Non-pigmented ciliary epithelial cell (primary cell): ENCODE data around the gene AVPR2.

Experiments
- DNase-seq: peaks from one replicate; pipeline ENCODE4 v3.0.0-alpha.2; 2010; ENCODE audit warnings: low read depth

The AVPR2 gene

GRCh38 chrX:153871451-153871850, 33.0 kb upstream of the AVPR2 start:
- DNase-seq, result no peak

GRCh38 chrX:153871946-153872878, 32.3 kb upstream of the AVPR2 start:
- DNase-seq, result no peak

DNA sequence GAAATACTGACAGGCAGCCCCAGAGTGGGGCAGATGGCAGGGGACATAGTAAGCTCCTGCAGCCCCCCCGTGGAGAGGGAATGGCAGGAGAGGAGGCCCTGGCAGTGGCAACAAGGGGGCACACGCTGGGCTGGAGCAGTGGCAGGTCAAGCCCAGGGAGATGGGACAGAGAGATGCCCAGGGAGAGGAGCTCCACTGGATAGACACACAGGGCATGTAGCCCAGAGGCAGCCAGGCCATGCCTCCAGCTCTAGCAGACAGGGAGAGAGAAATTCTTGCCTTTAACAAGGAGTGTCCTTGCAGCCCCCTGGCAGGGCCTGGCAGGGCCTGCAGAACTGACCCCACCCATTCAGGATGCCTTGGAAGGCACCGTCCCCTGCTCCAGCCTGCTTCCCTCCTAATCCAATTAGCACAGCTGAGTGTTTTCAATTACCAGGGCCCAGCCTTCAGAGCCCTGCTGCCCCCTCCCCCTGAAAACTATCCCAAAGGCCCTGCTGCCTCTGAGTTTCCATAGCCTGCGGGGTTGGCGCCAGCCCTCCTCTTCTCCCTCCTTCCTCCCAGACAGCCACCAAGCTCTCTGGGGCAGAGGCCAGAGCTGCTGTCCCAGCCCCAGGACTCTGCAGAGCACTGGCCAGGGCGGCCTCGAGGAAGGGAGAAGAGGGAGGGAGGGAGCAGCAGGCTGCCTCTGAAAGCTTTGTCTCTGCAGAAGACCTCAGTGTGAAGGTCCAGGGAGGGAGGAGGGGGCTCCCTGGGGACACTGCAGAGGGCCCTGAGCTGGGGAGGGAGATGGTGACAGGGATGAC, 31.0 kb upstream of the AVPR2 start:
- DNase-seq, result no peak

- DNase-seq, result no peak
Measured at GRCh38 chrX:153874085-153874365, 30.4 kb upstream of the AVPR2 start.

- no peak for DNase-seq
Measured at GRCh38 chrX:153874366-153875125, 29.9 kb upstream of the AVPR2 start.

- DNase-seq, result no peak
Measured at GRCh38 chrX:153875391-153876111, 28.9 kb upstream of the AVPR2 start.

DNA sequence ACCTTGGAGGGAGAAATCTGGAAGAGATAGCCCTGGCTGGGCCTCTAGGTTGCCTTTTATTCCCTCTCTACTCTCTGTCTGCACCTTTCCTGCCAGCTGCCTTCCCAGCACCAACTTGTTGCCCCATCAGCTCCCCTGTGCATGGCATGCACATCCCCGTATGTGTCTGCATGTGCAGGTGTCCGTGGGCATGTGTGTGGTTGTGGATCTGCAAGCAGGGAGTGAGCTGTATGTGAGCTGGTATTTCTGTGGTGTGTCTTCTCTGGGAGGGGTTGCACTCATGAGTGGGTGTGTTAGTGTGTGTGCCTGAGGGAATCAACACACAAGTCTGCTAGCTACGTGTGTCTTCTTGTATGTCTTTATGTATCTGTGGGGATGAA, 28.4 kb upstream of the AVPR2 start:
- no peak for DNase-seq

DNA sequence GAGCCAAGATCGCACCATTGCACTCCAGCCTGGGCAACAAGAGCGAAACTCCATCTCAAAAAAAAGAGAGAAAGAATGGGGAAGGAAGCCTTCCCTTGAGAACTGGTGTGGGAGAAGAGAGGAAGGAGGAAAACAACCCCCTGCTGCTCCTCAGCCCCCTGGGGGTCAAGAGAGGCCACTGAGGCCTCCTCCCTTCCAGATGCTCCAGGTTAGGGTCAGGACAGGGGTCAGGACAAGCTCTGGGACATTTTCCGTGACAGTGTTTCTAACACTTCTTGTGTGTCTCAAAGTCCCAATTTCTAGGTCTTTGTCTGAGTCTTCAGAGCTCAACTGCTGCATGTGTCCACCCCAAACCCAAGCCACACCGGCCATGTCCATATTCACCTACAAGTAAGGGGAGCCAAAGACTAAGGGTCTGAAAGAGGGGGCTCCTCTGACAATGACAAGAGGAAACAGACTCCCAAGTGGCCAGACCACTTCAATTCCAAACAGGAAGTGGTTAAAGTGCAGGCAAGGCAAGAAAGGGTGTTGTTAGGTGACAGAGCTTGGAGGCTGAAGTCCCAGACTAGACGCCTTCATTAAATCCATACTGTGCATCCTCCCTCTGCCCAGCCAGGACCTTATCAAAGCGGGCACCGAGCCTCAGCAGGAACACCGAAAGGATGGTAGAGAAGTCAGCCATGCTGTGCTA, 26.8 kb upstream of the AVPR2 start:
- no peak for DNase-seq

DNA sequence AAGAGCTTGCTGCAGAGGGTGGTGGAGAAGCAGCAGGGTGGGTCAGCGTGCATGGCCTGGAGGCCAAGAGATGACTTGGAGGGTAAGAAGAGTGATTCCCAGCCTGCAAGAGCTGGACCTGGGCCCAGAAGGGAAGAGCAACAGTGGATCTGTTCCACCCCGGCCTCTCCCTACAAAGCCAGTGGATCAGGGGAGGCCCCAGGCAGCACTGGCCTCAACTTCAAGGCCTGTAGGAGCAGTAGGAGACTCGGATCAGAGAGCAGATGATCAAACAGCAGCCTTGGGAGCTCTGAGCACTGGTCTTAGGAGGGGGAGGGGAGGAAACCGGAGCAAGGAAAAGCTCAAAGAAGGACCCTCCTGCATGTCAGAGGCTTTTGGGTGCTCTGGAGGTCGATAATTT, 26.1 kb upstream of the AVPR2 start:
- DNase-seq, result no peak

DNA sequence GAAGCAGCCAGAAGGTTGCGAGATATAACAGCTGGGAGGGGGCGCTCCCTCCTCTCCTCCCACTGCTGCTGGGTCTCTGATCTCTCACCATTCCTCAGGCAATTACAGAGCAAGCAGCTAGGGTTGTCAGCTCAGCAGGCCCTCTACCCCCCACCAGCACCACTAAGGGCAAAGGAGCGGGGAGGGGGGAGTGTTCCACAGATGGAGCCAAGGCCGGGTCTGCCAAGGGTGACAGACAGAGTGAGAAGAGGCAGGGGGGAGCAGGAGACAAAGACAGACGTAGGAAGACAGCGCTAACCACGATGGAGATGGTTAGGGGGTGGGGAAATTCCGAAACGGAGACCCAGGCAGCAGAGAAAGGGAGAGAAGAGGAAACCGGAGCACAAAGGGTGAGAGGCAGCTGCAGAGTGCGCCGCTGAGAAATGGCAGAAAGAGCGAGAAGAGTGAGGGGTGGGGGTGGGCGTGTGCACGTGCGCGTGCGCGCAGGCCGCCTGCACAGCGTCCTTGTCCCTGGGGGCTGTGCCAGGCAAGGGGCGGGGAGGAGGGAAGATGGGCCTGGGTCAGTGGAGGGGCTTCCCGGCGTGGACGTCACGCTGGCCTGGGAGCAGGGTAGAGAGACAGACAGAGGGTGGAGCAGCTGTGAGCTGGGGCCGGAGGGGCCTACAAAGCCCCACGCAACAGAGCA, 25.4 kb upstream of the AVPR2 start:
- no peak for DNase-seq

DNA sequence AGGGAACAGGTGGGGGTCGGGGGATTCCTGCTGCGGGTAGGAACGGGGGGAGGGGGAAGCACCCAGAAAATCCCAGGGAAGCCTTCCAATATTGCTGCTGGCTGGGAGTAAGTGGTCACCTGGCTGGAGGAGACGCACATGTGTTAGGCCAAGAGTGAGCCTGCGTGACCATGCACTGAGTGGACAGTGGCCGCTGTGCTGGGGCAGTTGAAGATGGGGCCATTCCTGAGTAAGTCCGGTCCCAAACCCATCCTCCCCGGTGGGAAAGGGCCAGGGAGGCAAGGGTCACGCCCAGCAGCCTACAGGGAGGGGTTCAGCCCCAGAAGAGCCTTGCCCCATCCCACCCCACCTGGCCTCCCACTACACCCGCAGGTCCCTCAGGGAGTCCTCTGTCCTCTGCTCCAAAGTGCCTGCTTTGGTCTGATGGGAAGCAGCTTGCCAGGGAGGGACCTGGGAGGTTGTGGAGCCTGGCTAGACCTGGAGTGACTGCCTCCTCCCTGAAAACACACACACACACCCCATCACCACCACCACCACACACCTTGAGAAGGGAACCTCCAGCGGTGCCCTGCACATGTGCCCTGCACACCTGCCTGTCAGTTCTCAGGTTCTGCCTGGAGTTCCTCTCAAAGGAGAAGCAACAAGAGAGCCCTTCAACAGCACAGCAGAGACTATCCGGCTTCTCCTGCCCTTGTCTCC, 24.6 kb upstream of the AVPR2 start:
- no peak for DNase-seq

GRCh38 chrX:153880440-153880815, 24.0 kb upstream of the AVPR2 start:
- no peak for DNase-seq

GRCh38 chrX:153881281-153881680, 23.2 kb upstream of the AVPR2 start:
- DNase-seq, result no peak

- no peak for DNase-seq
Measured at GRCh38 chrX:153882086-153882498, 22.4 kb upstream of the AVPR2 start.

DNA sequence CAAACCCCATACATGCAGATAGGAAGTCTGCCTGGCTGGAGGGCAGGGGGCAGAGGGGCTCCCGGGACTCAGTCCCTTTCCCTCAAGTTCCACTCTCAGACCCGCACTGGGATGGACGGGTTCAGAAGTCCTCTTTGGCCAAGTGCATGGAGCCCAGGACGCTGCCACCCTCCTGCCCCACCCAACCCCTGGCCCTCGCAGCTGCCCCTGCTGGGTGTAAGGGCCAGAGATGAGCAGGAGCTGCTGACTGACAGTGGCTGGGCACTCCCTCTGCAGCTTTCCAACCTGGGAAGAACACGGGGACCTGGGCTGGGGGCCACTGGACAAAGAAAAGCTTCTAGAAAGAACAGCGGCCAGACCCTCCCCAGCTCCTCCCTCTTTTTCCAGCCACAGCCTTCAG, 21.9 kb upstream of the AVPR2 start:
- DNase-seq, result no peak

- no peak for DNase-seq
Measured at GRCh38 chrX:153883163-153883843, 21.2 kb upstream of the AVPR2 start.

- DNase-seq, result no peak
Measured at GRCh38 chrX:153884136-153884535, 20.3 kb upstream of the AVPR2 start.

GRCh38 chrX:153884590-153884989, 19.9 kb upstream of the AVPR2 start:
- no peak for DNase-seq

GRCh38 chrX:153885208-153885787, 19.2 kb upstream of the AVPR2 start:
- DNase-seq, result no peak
